Measurements from ENCODE around the gene RIGI. TPM values are rescaled to one million over a fixed set of nuclear protein-coding genes. Genes with fewer than 3 reads are reported as not detected.
A peak's percentile ranks its signal among the peaks of the same experiment; 100 is the strongest.

The RIGI gene
- total and polyA plus RNA-seq, 2 of the 13 experiments (the other 11 are each of a cell fraction or from before 2014, with no cell fraction given), result 3.0 to 8.2 TPM

DNA sequence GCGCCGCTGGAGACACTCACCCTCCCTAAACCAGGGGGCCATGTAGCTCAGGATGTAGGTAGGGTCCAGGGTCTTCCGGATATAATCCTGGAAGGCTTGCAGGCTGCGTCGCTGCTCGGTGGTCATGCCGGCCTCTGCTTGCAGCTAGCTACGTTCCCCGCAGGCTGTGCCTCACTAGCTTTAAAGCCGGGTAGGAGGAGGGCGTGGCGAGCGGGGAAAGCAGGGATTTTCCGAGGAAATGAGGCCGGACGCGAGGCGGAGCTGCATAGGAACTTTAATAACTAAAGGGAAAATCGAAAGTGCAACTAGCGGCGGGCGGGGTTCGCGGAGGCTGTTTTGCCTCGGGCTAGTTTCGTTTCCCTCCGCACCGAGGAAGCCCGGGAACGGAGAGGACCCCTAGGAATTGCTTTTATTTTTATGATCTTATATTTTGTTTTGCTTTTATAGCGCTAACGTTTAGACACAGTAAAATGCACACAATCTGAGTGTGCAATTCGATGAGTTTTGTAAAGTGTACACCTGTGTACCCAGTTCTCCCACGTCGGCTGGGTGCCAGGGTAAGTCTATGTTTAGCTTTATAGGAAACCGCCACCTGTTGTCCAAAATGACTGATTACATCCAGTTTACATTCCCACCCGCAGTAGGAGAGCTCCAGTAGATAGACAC, at the start of gene RIGI (continued):
- TF ChIP-seq, protein P1, sequence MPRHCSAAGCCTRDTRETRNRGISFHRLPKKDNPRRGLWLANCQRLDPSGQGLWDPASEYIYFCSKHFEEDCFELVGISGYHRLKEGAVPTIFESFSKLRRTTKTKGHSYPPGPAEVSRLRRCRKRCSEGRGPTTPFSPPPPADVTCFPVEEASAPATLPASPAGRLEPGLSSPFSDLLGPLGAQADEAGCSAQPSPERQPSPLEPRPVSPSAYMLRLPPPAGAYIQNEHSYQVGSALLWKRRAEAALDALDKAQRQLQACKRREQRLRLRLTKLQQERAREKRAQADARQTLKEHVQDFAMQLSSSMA (CRISPR knock-in tag; IDR thresholded peaks at IDR 0.05), result no peak
- TF ChIP-seq KDM5A (IDR thresholded peaks at IDR 0.05; ENCODE audit: borderline replicate concordance, low read length) (peak; percentile 77; the same call in 1 of the 2 replicates), ZNF230 (CRISPR knock-in tag; IDR thresholded peaks at IDR 0.05) (no peak), ZNF326 (CRISPR knock-in tag; IDR thresholded peaks at IDR 0.05; ENCODE audit: borderline replicate concordance) (no peak), ZNF225 (CRISPR knock-in tag; IDR thresholded peaks at IDR 0.05) (peak; percentile 47; the same call in 1 of the 2 replicates), TCF7 (IDR thresholded peaks at IDR 0.05; ENCODE audit: low read depth) (no peak), NFE2L2 (IDR thresholded peaks at IDR 0.05; ENCODE audit: low read length) (no peak), ZNF569 (CRISPR knock-in tag; IDR thresholded peaks at IDR 0.05; ENCODE audit: borderline replicate concordance) (no peak), ISX (CRISPR knock-in tag; conservative IDR thresholded peaks at IDR 0.05) (no peak), ATF1 (CRISPR knock-in tag; IDR thresholded peaks at IDR 0.05) (no peak), ZNF20 (CRISPR knock-in tag; IDR thresholded peaks at IDR 0.05) (no peak), ZNF605 (CRISPR knock-in tag; IDR thresholded peaks at IDR 0.05) (peak; percentile 88), KDM5B (CRISPR knock-in tag; IDR thresholded peaks at IDR 0.05; ENCODE audit: borderline replicate concordance) (0 out of 2 replicates have a peak, but pooled peaks have one; percentile 61), MIER3 (CRISPR knock-in tag; IDR thresholded peaks at IDR 0.05; ENCODE audit: borderline replicate concordance) (no peak), ZBTB38 (CRISPR knock-in tag; IDR thresholded peaks at IDR 0.05) (no peak; the same call in 1 of the 2 replicates), ZFP62 (CRISPR knock-in tag; IDR thresholded peaks at IDR 0.05) (no peak)
- TF ChIP-seq, protein P2, sequence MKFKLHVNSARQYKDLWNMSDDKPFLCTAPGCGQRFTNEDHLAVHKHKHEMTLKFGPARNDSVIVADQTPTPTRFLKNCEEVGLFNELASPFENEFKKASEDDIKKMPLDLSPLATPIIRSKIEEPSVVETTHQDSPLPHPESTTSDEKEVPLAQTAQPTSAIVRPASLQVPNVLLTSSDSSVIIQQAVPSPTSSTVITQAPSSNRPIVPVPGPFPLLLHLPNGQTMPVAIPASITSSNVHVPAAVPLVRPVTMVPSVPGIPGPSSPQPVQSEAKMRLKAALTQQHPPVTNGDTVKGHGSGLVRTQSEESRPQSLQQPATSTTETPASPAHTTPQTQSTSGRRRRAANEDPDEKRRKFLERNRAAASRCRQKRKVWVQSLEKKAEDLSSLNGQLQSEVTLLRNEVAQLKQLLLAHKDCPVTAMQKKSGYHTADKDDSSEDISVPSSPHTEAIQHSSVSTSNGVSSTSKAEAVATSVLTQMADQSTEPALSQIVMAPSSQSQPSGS (CRISPR knock-in tag; IDR thresholded peaks at IDR 0.05), result no peak
- TF ChIP-seq, protein P3, sequence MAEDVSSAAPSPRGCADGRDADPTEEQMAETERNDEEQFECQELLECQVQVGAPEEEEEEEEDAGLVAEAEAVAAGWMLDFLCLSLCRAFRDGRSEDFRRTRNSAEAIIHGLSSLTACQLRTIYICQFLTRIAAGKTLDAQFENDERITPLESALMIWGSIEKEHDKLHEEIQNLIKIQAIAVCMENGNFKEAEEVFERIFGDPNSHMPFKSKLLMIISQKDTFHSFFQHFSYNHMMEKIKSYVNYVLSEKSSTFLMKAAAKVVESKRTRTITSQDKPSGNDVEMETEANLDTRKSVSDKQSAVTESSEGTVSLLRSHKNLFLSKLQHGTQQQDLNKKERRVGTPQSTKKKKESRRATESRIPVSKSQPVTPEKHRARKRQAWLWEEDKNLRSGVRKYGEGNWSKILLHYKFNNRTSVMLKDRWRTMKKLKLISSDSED (CRISPR knock-in tag; IDR thresholded peaks at IDR 0.05), result no peak
- TF ChIP-seq, protein P4, sequence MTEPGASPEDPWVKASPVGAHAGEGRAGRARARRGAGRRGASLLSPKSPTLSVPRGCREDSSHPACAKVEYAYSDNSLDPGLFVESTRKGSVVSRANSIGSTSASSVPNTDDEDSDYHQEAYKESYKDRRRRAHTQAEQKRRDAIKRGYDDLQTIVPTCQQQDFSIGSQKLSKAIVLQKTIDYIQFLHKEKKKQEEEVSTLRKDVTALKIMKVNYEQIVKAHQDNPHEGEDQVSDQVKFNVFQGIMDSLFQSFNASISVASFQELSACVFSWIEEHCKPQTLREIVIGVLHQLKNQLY (CRISPR knock-in tag; IDR thresholded peaks at IDR 0.05), result no peak; the same call in 1 of the 2 replicates
- TF ChIP-seq, protein P5, sequence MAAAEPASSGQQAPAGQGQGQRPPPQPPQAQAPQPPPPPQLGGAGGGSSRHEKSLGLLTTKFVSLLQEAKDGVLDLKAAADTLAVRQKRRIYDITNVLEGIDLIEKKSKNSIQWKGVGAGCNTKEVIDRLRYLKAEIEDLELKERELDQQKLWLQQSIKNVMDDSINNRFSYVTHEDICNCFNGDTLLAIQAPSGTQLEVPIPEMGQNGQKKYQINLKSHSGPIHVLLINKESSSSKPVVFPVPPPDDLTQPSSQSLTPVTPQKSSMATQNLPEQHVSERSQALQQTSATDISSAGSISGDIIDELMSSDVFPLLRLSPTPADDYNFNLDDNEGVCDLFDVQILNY (CRISPR knock-in tag; conservative IDR thresholded peaks at IDR 0.05), result no peak
- TF ChIP-seq, protein P6, sequence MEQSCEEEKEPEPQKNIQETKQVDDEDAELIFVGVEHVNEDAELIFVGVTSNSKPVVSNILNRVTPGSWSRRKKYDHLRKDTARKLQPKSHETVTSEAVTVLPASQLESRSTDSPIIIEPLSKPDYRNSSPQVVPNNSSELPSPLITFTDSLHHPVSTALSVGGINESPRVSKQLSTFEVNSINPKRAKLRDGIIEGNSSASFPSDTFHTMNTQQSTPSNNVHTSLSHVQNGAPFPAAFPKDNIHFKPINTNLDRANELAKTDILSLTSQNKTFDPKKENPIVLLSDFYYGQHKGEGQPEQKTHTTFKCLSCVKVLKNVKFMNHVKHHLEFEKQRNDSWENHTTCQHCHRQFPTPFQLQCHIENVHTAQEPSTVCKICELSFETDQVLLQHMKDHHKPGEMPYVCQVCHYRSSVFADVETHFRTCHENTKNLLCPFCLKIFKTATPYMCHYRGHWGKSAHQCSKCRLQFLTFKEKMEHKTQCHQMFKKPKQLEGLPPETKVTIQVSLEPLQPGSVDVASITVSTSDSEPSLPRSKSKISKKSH (CRISPR knock-in tag; IDR thresholded peaks at IDR 0.05; ENCODE audit: borderline replicate concordance), result peak; percentile 50; the same call in 1 of the 2 replicates
- TF ChIP-seq, protein P7, sequence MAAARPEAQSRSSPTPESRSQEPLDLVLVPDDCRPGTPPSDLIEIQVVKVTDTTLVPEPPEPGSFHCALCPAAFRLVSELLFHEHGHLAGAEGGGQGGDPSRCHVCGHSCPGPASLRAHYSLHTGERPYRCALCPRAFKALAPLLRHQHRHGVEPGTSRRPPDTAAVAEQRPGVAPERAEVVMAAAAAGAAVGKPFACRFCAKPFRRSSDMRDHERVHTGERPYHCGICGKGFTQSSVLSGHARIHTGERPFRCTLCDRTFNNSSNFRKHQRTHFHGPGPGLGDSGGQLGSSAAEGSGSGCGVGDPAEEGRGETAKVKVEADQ (CRISPR knock-in tag; IDR thresholded peaks at IDR 0.05; ENCODE audit: borderline replicate concordance), result no peak

All from HepG2 (cell line).